NB4 (cell line): ENCODE data around the gene HCN1.

Experiments used
- POLR2A ChIP-seq: IDR thresholded peaks from 2 replicates; pipeline ENCODE4 v1.6.1; 2011; ENCODE audit warnings: mild to moderate bottlenecking; ENCODE audit not compliant: insufficient read length; ENCODE audit errors: extremely low read depth
- TF ChIP-seq, protein P1 (sequence below): IDR thresholded peaks from one replicate; pipeline ENCODE4 v1.5.1; 2012; ENCODE audit warnings: low read depth, low read length

DNA sequence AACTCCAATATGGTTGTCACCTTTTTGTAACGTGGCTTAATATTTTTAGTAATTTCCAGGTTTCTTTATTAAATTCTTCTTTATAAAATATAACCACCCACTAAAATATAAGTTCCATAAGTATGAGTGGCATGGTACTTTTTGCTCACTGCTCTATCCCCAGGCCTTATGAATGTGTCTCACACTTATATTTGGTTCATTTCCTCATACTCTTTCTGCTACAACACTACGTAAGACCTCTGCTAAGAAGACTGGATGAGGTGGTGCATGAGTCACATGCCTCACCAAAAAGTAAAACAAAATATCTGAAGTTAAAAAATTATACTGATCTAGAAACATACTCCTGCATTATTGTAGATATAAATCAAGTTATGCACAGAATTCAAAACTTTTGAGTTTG lies 400.9 kb downstream of the HCN1 start:
- TF ChIP-seq, protein P1, sequence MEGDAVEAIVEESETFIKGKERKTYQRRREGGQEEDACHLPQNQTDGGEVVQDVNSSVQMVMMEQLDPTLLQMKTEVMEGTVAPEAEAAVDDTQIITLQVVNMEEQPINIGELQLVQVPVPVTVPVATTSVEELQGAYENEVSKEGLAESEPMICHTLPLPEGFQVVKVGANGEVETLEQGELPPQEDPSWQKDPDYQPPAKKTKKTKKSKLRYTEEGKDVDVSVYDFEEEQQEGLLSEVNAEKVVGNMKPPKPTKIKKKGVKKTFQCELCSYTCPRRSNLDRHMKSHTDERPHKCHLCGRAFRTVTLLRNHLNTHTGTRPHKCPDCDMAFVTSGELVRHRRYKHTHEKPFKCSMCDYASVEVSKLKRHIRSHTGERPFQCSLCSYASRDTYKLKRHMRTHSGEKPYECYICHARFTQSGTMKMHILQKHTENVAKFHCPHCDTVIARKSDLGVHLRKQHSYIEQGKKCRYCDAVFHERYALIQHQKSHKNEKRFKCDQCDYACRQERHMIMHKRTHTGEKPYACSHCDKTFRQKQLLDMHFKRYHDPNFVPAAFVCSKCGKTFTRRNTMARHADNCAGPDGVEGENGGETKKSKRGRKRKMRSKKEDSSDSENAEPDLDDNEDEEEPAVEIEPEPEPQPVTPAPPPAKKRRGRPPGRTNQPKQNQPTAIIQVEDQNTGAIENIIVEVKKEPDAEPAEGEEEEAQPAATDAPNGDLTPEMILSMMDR = no peak
- no peak for TF ChIP-seq POLR2A
